Activated T-cell treated with anti-CD3 and anti-CD28 coated beads, Interleukin-2, amount 50 U/mL, for 4 hours (primary cell): Measurements from ENCODE around the gene GRID2. TPM values are rescaled to one million over a fixed set of nuclear protein-coding genes. Genes with fewer than 3 reads are reported as not detected.
"Not testable (repeated sequence)": the region's sequence is repeated elsewhere in the genome, so short reads cannot be mapped to it uniquely, and the experiment has no call there.

Experiments
- ATAC-seq, 2 donors: fragments of 200-7000 bp; cut with Tn5 transposase; one replicate each; pipeline ENCODE4 v1.10.0; 2021
- DNase-seq: peaks from one replicate; pipeline ENCODE4 v3.0.0-alpha.2; 2020
- H3K27me3 Mint-ChIP-seq: one replicate; pipeline ENCODE4 v1.8.0; 2021; ENCODE audit warnings: low read depth, mixed read lengths
- H3K36me3 Mint-ChIP-seq: one replicate; pipeline ENCODE4 v1.8.0; 2022; ENCODE audit warnings: mixed read lengths; ENCODE audit not compliant: insufficient read depth
- H3K4me1 Mint-ChIP-seq: one replicate; pipeline ENCODE4 v1.8.0; 2021; ENCODE audit warnings: low read depth, mixed read lengths
- H3K4me3 Mint-ChIP-seq: one replicate; pipeline ENCODE4 v1.8.0; 2021; ENCODE audit warnings: mild to moderate bottlenecking, moderate library complexity, mixed read lengths
- H3K9me3 Mint-ChIP-seq: one replicate; pipeline ENCODE4 v1.8.0; 2021; ENCODE audit warnings: mixed read lengths
- total RNA-seq, 3 donors: library from RNA; stranded (reverse); gene quantifications; one replicate each; pipeline ENCODE4 v1.2.1, GENCODE V29; 2021

The GRID2 gene
- total RNA-seq, 3 donors from 2014 or later = 0.22 TPM; not detected in 2

GRCh38 chr4:92334716-92335350 lies 31.1 kb downstream of the GRID2 start:
- H3K4me1 Mint-ChIP-seq = no peaks in the 10 kb centered on the region

DNA sequence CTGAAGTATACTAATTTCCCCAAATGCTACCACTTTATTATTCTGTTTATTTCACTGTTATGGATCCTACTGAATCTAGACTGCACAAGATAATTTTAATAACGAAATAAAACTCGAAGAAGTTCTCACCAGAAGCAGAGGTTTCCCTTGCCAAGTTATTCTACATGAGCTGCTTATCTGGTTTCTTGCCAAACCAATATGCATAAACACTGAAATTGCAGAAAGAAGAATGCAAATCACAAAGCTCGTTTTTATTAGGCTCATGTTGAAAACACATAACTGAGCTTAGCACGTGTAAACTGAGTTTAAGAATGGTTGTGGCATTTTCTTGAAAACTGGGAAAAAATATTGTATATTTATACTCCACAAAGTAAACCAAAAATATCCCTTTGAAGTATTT lies 35.9 kb downstream of the GRID2 start:
- peaks cover 4% of the 10 kb centered on the region for H3K9me3 Mint-ChIP-seq
- DNase-seq = no peak
- no peaks in the 10 kb centered on the region for H3K27me3 Mint-ChIP-seq
- no peaks in the 10 kb centered on the region for H3K36me3 Mint-ChIP-seq
- no peak overlapping the region for H3K4me3 Mint-ChIP-seq
- ATAC-seq = no peak
- H3K4me1 Mint-ChIP-seq = no peaks in the 10 kb centered on the region

More at GRCh38 chr4:92334716-92335350, 31.1 kb downstream of the GRID2 start:
- DNase-seq = no peak
- no peaks in the 10 kb centered on the region for H3K36me3 Mint-ChIP-seq
- no peak for ATAC-seq
- peaks cover 5% of the 10 kb centered on the region for H3K9me3 Mint-ChIP-seq
- no peak overlapping the region for H3K4me3 Mint-ChIP-seq
- no peaks in the 10 kb centered on the region for H3K27me3 Mint-ChIP-seq

GRCh38 chr4:92344216-92344615 lies 40.5 kb downstream of the GRID2 start:
- Mint-ChIP-seq H3K36me3 (no peaks in the 10 kb centered on the region), H3K9me3 (peaks cover 7% of the 10 kb centered on the region), H3K4me3 (no peak overlapping the region), H3K4me1 (no peaks in the 10 kb centered on the region), H3K27me3 (no peaks in the 10 kb centered on the region)
- DNase-seq (no peak), ATAC-seq (no peak)

DNA sequence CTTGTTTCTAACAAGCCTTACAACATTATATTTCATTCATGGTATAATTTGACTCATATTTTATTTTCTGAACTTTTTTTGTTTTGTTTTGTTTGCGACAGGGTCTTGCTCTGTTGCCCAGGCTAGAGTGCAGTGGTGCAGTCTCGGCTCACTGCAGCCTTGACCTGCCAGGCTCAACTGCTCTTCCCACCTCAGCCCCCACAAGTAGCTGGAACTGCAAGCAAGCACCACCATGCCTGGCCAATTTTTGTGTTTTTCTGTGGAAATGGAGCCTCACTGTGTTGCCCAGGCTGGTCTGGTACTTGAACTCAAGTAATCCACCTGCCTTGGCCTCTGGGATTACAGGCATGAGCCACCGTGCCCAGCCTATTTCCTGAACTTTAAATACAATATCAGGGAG lies 42.5 kb downstream of the GRID2 start:
- H3K4me1 Mint-ChIP-seq = no peaks in the 10 kb centered on the region
- H3K9me3 Mint-ChIP-seq = peaks cover 4% of the 10 kb centered on the region
- H3K27me3 Mint-ChIP-seq = no peaks in the 10 kb centered on the region
- H3K4me3 Mint-ChIP-seq = no peak overlapping the region
- ATAC-seq (no peak), DNase-seq (no peak)
- no peaks in the 10 kb centered on the region for H3K36me3 Mint-ChIP-seq

DNA sequence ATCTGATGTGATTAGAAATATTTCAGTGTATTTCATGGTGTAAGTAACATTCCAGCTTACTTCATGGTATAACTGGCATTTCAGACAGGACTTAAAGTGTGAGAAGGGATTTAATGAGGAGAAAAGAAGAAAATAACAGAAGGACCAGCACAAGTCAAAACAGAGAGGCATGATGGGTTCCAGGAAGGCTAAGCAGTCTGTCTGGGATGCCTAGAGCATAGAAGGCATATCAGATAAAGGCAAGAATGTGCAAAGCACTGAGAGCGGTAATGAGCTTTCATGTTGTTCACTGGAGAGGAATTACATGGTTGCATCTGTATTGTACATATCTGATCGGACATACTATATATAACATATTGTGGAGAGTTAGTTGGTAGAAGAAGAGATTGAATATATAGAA lies 54.2 kb downstream of the GRID2 start:
- ATAC-seq (no peak), DNase-seq (no peak)
- Mint-ChIP-seq H3K4me3 (no peak overlapping the region), H3K27me3 (no peaks in the 10 kb centered on the region), H3K9me3 (peaks cover under 1% of the 10 kb centered on the region), H3K36me3 (no peaks in the 10 kb centered on the region), H3K4me1 (no peaks in the 10 kb centered on the region)

- no peak for DNase-seq
- Mint-ChIP-seq H3K4me3 (no peak overlapping the region), H3K27me3 (no peaks in the 10 kb centered on the region), H3K36me3 (no peaks in the 10 kb centered on the region), H3K4me1 (no peaks in the 10 kb centered on the region), H3K9me3 (no peaks in the 10 kb centered on the region)
- ATAC-seq = no peak
Measured at GRCh38 chr4:92359491-92359890, 55.7 kb downstream of the GRID2 start.

GRCh38 chr4:92362028-92362427 lies 58.3 kb downstream of the GRID2 start:
- Mint-ChIP-seq H3K36me3 (no peaks in the 10 kb centered on the region), H3K9me3 (no peaks in the 10 kb centered on the region), H3K4me3 (no peak overlapping the region), H3K4me1 (no peaks in the 10 kb centered on the region), H3K27me3 (no peaks in the 10 kb centered on the region)
- DNase-seq = no peak
- no peak for ATAC-seq

DNA sequence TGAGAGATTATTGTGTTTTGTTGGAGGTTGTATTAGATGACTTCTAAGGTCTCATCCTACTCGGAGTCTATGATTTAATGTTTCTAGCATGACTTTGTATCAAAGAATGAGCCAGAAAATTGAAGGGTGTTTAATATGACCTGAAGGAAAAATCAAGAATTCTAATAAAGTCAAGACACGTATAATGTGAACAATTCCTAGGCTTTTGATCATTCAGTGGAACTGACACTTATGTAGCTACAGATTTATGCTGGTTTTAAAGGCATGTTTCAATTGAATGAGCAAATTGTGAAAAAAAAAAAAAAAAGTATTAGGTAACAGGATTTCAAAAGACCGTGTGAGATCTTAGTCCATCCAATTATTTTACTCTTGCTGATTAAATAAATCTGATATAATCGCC lies 64.9 kb downstream of the GRID2 start:
- no peaks in the 10 kb centered on the region for H3K36me3 Mint-ChIP-seq
- no peaks in the 10 kb centered on the region for H3K27me3 Mint-ChIP-seq
- H3K9me3 Mint-ChIP-seq = peaks cover 10% of the 10 kb centered on the region
- H3K4me1 Mint-ChIP-seq = no peaks in the 10 kb centered on the region
- DNase-seq = no peak
- ATAC-seq = no peak
- no peak overlapping the region for H3K4me3 Mint-ChIP-seq

DNA sequence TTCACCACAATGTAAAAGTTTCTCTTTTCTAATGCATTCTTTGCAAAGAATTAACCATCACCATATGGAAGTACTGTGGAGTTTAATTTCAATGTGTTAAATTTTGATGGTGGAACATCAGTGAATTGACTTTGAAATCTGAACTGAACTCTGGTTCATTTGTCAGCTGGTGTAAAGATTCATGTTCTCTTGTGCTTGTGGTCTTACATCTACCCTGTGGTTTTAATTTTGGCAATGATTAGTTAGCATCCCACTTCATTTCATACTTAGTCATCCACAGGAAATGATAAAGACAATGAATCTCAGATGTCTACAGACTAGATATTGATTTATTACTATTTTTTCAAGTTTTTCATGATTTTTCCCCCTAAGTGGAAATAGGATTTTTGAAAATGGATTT lies 77.8 kb downstream of the GRID2 start:
- Mint-ChIP-seq H3K9me3 (no peaks in the 10 kb centered on the region), H3K4me3 (no peak overlapping the region), H3K4me1 (no peaks in the 10 kb centered on the region), H3K27me3 (no peaks in the 10 kb centered on the region), H3K36me3 (no peaks in the 10 kb centered on the region)
- ATAC-seq = no peak
- no peak for DNase-seq

- no peaks in the 10 kb centered on the region for H3K36me3 Mint-ChIP-seq
- no peaks in the 10 kb centered on the region for H3K4me1 Mint-ChIP-seq
- DNase-seq (no peak), ATAC-seq (no peak)
- no peaks in the 10 kb centered on the region for H3K9me3 Mint-ChIP-seq
- no peaks in the 10 kb centered on the region for H3K27me3 Mint-ChIP-seq
- no peak overlapping the region for H3K4me3 Mint-ChIP-seq
Measured at GRCh38 chr4:92382128-92382527, 78.4 kb downstream of the GRID2 start.

DNA sequence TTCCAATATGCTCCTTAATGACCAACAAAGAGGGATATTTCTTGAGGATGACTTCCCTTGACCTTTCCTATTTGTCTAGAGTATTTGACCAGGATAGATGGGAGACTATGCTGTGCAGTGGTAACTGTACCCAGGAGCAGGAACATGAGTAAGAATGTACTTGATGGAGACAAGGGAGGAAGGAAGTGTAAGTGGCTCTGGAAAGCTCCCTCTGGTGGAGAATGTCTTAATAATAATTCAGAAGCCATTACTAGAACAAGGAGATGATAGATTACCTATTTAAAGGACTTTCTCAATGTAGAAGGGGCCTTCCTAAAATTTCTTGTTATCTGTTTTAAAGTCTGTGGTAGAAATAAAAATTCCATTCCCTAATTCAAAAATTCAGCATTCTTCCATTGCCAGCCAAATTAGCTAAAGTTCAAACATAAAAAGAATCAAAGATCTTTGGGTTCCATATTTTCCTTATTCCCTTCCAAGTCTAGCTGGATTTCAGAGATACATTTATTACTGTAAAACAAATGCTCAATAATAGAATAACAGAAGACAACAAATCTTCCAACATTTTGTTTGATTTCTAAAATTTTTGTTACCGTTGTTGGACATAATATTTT lies 83.8 kb downstream of the GRID2 start:
- no peaks in the 10 kb centered on the region for H3K36me3 Mint-ChIP-seq
- DNase-seq (no peak), ATAC-seq (no peak)
- no peaks in the 10 kb centered on the region for H3K9me3 Mint-ChIP-seq
- no peaks in the 10 kb centered on the region for H3K27me3 Mint-ChIP-seq
- H3K4me1 Mint-ChIP-seq = no peaks in the 10 kb centered on the region
- H3K4me3 Mint-ChIP-seq = no peak overlapping the region

DNA sequence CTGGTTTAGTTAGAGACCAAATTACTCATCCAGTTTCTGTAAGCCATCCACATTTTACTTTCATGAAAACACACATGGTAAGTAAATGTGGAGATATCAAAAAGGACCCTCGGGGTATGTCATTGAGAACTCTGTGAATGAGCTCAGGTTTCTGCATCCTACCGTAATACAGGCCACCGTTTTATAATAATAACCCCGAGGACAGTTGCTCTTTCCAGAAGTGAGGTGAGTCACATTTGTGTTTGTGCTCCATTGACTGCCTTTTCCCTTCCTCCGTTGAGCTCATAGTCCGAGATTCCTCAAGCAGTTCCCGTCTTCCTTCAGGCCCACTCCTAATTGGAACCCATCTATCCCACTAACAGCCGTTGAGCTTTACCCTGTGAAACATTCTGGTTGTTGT lies 95.3 kb downstream of the GRID2 start:
- H3K27me3 Mint-ChIP-seq = no peaks in the 10 kb centered on the region
- H3K36me3 Mint-ChIP-seq = no peaks in the 10 kb centered on the region
- H3K4me1 Mint-ChIP-seq = no peaks in the 10 kb centered on the region
- no peak for DNase-seq
- no peaks in the 10 kb centered on the region for H3K9me3 Mint-ChIP-seq
- no peak for ATAC-seq
- no peak overlapping the region for H3K4me3 Mint-ChIP-seq

GRCh38 chr4:92403525-92403924 lies 99.8 kb downstream of the GRID2 start:
- H3K4me1 Mint-ChIP-seq, ATAC-seq, H3K27me3 Mint-ChIP-seq: not testable (repeated sequence)

DNA sequence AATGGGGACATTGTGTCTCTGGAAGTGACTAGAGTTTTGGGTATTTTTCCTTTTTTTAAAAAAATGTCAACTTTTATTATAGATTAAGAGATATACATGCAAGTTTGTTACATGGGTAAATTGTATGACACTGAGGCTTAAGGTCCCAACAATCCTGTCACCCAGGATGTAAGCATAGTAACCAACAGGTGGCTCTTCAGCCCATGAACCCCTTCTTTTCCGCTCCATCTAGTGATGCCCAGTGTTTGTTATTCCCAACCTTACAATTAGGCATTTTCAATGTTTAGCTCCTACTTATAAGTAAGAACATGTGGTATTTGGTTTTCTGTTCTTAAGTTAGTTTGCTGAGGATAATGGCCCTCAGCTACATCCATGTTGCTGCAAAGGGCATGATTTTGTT lies 102.7 kb downstream of the GRID2 start:
- no peaks in the 10 kb centered on the region for H3K27me3 Mint-ChIP-seq
- DNase-seq (no peak), ATAC-seq (no peak)
- no peaks in the 10 kb centered on the region for H3K4me1 Mint-ChIP-seq
- peaks cover 2% of the 10 kb centered on the region for H3K9me3 Mint-ChIP-seq
- no peak overlapping the region for H3K4me3 Mint-ChIP-seq
- no peaks in the 10 kb centered on the region for H3K36me3 Mint-ChIP-seq

More at GRCh38 chr4:92403525-92403924, 99.8 kb downstream of the GRID2 start:
- not testable (repeated sequence) for H3K9me3 Mint-ChIP-seq, DNase-seq, H3K36me3 Mint-ChIP-seq, H3K4me3 Mint-ChIP-seq

GRCh38 chr4:92421920-92422319 lies 118.2 kb downstream of the GRID2 start:
- Mint-ChIP-seq H3K27me3 (no peaks in the 10 kb centered on the region), H3K36me3 (no peaks in the 10 kb centered on the region), H3K4me1 (no peaks in the 10 kb centered on the region), H3K4me3 (no peak overlapping the region), H3K9me3 (peaks cover 3% of the 10 kb centered on the region)
- no peak for ATAC-seq
- DNase-seq = no peak
